Erythroblast (primary cell): ENCODE data around the gene SSPN.

Experiments
- GATA1 ChIP-seq: IDR thresholded peaks from 2 replicates; pipeline ENCODE4 v1.6.1; 2011; ENCODE audit warnings: low read depth, mild to moderate bottlenecking, control low read depth, low read length, moderate library complexity
- POLR2A ChIP-seq: IDR thresholded peaks from 2 replicates; pipeline ENCODE4 v1.6.1; 2011; ENCODE audit warnings: mild to moderate bottlenecking, low read length

DNA sequence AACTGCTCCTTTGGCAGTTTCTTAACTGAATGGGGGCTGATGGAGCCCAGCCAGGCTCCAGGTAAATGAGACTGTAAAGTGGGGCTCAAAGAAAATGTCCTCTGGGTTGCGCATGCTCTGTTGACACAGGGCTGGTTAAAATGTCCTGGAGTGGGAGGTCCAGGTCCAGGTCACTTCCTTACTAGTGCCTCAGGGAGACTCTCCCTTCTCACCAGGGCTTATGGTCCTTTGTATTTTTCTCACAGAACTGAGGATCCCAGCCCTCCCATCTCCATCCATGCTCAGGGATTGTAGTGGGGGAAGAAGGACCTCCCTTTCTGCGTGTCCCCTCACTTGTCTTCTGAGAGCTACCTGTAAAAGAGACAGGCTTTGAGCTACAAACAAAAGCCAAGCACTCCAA lies 77.5 kb downstream of the SSPN start:
- TF ChIP-seq POLR2A (no peak), GATA1 (no peak)
